HG03025 (cell line): ENCODE data around the gene ERI3.
"Not testable (repeated sequence)": the region's sequence is repeated elsewhere in the genome, so short reads cannot be mapped to it uniquely, and the experiment has no call there.

ENCODE experiments used
- ATAC-seq: cut with Tn5 transposase; IDR thresholded peaks from one replicate; pipeline ENCODE4 v1.9.1; 2021; ENCODE audit warnings: mild to moderate bottlenecking, moderate library complexity; ENCODE audit not compliant: unreplicated experiment, low FRiP score

ERI3 gene

DNA sequence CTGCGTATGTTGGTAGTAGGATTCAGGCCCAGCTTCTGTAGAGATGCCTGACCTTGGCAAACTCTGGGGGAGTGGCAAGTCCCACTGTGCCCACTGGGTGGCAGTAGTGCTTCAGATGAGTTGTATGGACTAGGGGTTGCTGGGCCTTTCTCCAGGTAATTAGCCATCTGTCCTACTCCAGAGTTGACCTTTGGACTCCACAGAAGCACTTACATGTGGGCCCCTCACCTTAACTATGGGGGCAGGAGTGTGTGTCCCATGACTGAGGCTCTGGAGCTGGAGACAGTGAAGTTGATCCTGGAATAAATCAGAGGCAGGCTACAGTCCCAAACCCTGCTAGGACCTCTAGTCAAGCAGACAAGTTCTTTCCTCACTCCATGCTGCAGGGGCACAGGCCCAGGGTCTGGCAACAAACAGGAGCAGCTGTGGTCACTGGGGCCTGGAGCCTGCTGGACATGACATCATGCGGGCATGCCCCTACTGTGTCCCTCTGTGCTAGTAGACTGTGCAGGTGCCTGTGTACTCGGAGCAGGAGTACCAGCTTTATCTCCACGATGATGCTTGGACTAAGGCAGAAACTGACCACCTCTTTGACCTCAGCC is 137.1 kb downstream of the ERI3 start:
- no peak for ATAC-seq

- ATAC-seq = peak; percentile 67
Observed at GRCh38 chr1:44213222-44214112, 141.6 kb downstream of the ERI3 start, which contains the start of gene DMAP1. TSS of gene DMAP1 (plus strand) at chr1:44213471. CDS start at chr1:44213754, 283 bp downstream.

GRCh38 chr1:44212355-44213221 is 142.5 kb downstream of the ERI3 start:
- no peak for ATAC-seq

GRCh38 chr1:44210595-44210994 is 144.5 kb downstream of the ERI3 start:
- no peak for ATAC-seq

DNA sequence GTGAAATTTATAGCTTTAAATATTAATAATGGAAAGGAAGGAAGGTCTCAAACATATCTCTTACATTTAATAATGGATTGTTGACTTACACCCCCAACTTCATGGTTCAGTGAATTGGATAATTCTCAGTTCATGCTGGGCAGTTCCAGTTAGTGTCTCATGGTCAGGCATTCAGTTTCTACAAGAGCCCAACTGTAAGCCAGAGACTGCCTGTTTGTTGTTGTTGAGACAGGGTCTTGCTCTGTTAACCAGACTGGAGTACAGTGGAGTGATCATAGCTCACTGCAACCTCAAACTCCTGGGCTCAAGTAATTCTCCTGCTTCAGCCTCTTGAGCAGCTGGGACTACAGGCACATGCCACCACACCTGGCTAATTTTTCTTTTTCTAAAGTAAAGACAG is 146.8 kb downstream of the ERI3 start:
- no peak for ATAC-seq

DNA sequence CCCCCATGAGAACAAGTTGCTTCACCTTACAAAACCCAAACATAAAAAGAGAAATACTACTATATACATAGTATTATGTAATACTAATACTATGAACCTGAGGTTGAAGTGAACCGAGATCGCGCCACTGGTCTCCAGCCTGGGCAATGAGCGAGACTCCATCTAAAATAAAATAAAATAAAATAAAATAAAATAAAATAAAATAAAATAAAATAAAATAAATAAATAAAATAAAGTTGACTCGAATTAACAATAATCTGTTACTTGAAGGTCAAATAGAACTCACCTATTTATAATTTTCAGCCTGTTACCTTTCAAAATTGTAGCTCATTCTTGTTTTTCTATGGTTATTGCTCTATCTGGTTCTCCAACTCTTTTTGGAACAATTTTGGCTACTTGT is 148.5 kb downstream of the ERI3 start:
- ATAC-seq = not testable (repeated sequence)

- ATAC-seq = no peak
Observed at GRCh38 chr1:44200336-44200735, 154.7 kb downstream of the ERI3 start.

GRCh38 chr1:44174630-44175029 is 180.4 kb downstream of the ERI3 start:
- no peak for ATAC-seq
